ENCODE measurements around the gene TMEM164.
"Not testable (repeated sequence)": the region's sequence is repeated elsewhere in the genome, so short reads cannot be mapped to it uniquely, and the experiment has no call there.

The TMEM164 gene

DNA sequence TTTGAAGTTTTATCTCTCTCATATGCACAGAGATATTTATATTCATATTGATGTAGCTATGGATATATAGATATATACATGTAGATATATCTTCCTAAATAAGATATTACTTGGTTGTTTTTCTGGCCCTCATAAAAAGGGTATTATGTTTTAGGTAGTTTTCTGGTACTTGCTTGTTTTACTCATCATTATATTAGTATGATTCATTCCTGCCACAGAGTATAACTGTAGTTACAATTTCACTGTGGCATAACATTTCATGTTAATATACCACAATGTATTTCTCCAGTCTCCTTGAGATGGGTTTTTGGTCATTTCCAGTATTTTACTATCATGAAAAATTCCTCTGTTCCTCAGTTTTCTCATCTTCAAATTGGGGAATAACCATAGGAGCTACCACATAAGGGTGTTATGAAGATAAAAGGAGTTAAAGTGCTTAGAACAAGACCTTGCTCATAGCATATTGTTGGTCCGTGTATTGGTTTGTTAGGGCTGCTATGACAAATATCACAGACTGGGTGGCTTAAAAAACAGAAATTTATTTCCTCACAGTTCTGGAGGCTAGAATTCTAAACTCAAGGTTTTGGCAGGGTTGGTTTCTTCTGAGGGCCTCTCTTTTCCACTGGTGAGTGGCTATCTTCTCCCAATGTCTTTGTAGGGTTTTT, 129.7 kb downstream of the TMEM164 start:
- no peak for DNase-seq (ENCODE audit: low read depth in 2 of 2)

- DNase-seq (ENCODE audit: low read depth in 2 of 2) = no peak
Observed at GRCh38 chrX:110133735-110134370, 130.9 kb downstream of the TMEM164 start.

DNA sequence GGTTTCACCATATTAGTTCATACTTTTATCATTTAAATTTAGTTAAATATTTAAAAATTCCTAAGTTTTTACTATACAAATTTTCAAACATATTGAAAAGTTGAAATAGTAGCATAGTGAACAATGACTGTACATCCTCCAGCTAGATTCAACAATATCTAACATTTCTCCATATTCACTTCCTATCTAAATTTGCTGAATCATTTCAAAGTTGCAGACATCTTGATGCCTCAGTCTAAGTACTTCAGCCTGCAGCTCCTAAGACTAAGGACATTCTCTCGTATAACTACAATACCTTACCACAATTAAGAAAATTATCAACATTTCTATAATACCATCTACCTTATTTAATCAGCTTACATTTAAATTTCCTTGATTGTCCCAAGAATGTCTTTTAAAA, 132.7 kb downstream of the TMEM164 start:
- no peak for DNase-seq (ENCODE audit: low read depth in 2 of 2)

DNA sequence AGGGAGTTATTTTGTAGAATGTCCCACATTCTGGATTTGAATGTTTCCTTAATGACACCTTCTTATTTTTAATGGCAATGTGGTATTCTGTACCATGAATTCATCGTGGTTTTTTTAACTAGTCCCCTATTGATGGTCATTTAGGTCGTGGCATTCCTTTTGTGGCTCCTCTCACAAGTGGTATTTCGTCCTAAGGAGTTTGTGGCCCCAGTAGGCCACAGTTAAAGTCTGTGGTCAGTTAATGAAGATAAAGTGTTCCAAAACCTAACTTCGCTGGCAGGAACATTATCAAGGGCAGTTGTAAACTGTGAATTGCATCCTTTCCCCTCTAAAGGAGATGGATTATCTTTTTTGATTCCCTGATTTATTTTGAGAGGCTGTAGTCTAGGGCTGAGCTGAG, 133.2 kb downstream of the TMEM164 start:
- no peak for DNase-seq (ENCODE audit: low read depth in 2 of 2)

- DNase-seq (ENCODE audit: low read depth in 2 of 2) = no peak
Observed at GRCh38 chrX:110138557-110138956, 135.6 kb downstream of the TMEM164 start.

DNA sequence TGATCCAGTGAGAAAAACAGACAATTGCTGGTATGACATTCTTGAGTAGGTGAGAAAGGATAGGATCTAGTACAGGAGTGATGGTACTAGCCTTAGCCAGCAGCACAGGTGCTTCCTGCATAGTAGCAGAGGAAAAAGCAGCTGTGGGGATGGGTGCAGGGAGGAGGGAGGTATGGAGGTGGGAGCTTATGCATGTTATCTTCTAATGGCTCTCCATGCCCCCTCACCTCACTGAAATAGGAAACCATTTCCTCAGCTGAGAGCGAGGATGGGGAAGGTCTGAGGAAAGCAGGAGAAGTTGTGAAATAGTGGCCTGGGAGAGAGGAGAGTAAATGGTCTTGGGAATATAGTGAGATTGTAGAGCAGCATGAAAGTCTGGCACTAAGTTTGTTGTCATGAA, 136.3 kb downstream of the TMEM164 start:
- no peak for DNase-seq (ENCODE audit: low read depth in 2 of 2)

DNA sequence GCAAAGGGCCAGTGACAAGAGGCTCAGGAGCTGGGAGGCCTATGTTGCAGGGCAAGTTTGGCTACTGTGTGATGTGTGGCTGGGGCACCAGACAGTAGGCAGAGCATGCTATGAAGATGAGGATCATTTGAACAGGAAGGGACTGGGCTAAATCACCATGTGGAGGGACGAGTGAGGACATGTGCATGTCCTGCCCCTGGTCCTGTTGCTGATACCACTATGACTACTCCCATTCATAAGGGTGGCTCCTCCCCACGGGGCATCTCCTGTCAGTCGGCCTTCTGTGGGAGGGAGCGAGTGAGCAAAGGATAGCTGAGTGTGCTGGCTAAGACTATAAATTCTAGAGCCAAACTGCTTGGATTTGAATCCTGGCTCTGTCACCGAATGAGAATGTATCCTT, 139.2 kb downstream of the TMEM164 start:
- no peak for DNase-seq (ENCODE audit: low read depth in 2 of 2)

GRCh38 chrX:110143454-110144210, 140.7 kb downstream of the TMEM164 start:
- no peak for DNase-seq (ENCODE audit: low read depth in 2 of 2)

DNA sequence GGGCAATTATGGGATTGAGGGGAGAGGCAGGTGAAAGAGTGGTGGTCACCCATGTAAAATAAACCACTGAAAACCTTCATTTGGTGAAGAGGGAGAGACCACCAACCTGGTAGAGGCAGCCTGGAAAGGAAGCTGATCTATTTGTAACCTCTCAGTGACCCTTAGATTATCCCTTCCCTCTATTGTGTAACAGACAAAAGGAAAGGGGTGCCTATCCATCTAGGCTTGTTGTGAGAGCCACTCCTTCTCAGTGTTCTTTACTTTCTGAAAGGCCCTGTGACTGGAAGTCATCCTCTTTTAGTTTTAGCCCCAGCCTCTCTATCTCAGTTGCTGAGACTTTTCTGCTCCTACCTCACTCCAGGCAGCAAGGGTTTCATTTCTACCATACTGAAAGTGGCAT, 142.4 kb downstream of the TMEM164 start:
- no peak for DNase-seq (ENCODE audit: low read depth in 2 of 2)

DNA sequence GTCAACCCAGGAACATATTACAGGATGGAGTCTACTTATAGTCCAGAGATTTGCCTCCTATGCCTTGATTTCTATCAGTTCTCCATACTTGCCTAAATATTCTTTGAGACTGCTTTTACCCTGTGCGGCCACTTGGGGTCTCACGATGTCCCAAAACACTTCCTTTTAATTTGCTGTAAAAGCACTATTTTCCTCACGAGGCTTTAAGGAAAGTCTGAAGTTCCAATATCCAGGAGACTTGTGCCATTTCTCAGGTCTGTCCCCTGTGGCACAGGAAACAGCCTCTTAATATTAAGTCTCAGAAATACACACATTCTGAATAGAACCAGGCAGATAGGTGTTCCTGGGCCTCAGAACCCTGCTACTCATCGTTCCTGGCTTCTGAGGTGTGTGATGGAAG, 142.9 kb downstream of the TMEM164 start:
- DNase-seq (ENCODE audit: low read depth in 2 of 2) = no peak

GRCh38 chrX:110146521-110146920, 143.6 kb downstream of the TMEM164 start:
- peak in 1 of 2 experiments; percentile 10 for DNase-seq (ENCODE audit: low read depth in 2 of 2)

- no peak for DNase-seq (ENCODE audit: low read depth in 2 of 2)
Observed at GRCh38 chrX:110153244-110153643, 150.3 kb downstream of the TMEM164 start.

GRCh38 chrX:110153896-110154295, 151.0 kb downstream of the TMEM164 start:
- DNase-seq (ENCODE audit: low read depth in 2 of 2) = no peak

- not testable (repeated sequence) for DNase-seq (ENCODE audit: low read depth in 2 of 2)
Observed at GRCh38 chrX:110154328-110154727, 151.4 kb downstream of the TMEM164 start.

- DNase-seq (ENCODE audit: low read depth in 2 of 2) = no peak
Observed at GRCh38 chrX:110155759-110156158, 152.8 kb downstream of the TMEM164 start.

DNA sequence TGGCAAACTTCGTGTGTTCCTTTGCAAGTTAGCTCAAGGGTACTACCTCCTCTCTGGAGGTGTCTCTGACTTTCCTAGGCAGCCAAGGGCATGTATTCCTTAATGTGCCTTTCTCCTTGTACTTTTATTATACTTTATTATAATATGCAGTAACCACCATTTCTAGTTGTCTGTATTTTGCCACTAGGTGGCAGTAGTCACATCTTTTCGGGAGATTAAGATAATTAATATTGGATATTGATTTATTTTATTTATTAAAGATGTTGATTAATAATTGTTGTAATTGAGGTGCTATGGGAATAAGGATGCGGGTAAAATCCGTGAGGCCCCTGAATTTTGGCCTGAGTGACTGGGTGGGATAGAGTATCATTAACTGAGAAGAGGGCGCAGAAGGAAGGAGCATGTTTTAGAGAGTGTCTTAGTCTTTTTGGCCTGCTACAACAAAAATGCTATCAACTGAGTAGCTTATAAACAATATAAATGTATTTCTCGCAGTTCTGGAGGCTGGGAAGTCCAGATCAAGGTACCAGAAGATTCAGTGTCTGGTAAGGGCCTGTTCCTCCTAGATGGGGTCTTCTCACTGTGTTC, 153.3 kb downstream of the TMEM164 start:
- no peak for DNase-seq (ENCODE audit: low read depth in 2 of 2)

DNA sequence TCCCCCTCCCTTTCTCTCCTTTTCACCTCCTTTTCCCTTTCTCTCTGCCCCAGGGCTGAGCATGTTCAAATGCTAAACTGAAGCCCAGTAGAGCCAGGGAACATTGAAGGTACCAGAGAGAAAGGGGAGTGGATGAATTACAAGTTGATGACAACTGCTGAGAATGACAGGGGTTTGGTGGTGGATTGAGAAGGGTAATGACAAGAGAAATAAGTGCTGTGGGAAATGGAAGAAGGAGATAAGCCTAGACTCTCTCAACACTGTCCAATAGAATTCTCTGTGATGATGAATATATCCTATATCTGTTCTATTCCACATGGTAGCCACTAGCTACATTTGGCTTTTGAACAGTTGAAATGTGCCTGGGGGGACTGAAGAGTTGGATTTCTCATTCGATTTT, 154.5 kb downstream of the TMEM164 start:
- no peak for DNase-seq (ENCODE audit: low read depth in 2 of 2)

DNA sequence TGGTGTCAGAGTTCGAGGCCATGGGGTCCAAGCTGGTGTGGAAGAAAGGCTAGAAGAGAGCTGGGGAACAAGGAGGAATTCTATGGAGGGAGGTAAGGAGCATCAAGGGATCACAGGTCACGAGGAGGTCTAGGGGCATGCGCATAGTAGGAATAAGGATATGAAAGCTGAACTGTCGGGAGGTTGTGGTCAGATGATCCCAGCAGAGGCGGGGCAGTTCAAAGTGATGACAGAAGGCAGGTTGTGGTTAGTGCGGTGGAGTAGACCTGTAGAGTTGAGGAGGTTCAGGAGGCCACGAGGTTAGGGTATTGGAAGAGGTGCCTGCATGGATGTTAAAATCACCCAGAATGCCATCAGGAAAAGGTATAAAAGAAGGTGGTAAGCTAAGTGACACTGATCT, 156.3 kb downstream of the TMEM164 start:
- DNase-seq (ENCODE audit: low read depth in 2 of 2) = no peak

DNA sequence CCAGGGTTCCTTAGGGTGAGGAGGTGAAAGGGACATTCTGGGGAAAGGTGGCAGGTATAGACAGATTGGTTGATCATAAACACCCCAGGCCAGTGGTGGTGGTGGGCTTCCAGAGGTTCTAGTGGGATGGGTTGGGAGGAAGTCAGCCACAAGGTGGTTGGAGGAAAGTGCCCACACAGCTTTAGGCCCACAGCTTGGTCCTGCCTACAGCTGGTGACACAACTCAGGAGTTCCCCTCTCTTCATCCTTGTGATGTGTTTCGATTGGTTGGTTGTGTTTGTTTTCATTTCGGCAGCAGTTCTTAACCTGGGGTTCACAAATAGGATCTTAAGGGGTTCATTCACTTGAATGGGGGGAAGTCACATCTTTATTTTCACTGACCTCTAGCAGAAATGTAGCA, 157.0 kb downstream of the TMEM164 start:
- DNase-seq (ENCODE audit: low read depth in 2 of 2) = no peak

GRCh38 chrX:110161361-110161686, 158.4 kb downstream of the TMEM164 start:
- DNase-seq (ENCODE audit: low read depth in 2 of 2) = no peak

DNA sequence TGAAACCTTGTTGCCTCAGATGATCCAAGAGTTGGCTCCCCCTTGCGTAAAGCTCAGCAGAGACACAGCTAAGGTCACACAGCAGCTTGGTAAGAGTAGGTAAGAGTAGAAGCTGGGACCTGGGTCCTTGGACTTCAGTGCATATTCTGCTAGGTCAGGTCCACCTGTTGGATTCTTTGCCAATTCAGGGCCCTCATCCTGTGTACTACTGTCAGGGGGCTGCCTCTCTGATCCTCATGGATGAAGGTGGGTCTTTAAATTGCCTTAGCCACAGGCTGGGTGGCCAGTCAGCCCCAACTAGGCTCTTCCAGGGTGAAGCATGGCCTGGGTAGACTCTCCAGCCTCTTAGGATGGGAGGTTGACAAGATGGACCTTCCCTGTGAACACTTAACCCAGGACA, 159.2 kb downstream of the TMEM164 start:
- no peak for DNase-seq (ENCODE audit: low read depth in 2 of 2)

- DNase-seq (ENCODE audit: low read depth in 2 of 2) = no peak
Observed at GRCh38 chrX:110162867-110163266, 160.0 kb downstream of the TMEM164 start.

DNA sequence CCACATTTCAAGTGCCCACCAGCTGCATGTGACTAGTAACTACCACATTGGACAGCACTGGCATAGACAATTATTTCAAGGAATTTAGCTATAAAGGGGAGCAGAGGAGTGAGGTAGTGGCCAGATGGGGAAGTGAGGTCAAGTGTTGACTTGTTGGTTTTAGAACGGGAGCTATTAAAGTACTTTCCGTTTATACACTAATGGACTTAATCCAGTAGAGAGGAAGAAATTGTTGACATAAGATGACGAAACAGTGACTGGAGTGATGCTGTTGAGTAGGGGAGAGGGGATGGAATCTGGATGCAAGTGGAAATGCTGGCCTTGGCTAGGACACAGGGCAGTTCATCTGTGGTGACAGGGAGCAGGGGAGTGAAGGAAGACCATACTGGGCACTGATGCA, 160.6 kb downstream of the TMEM164 start:
- DNase-seq (ENCODE audit: low read depth in 2 of 2) = no peak

All from fibroblast of skin of left biceps (primary cell).